Uterus (tissue), 4 donors: ENCODE measurements around the gene RHBDD3. TPM values are rescaled to one million over a fixed set of nuclear protein-coding genes. Genes with fewer than 3 reads are reported as not detected.

Experiments used
- DNase-seq, 2 donors: peaks; one replicate each; pipeline ENCODE4 v3.0.0-alpha.2; 2019 to 2020
- H3K27ac ChIP-seq, 2 donors: fragments of 200-600 bp; sonication (generic); 1 replicate in 1 of 2; 2 replicates in 1 of 2; pipeline ENCODE4 v1.5.1; 2016 to 2018
- H3K27me3 ChIP-seq, 2 donors: fragments of 200-600 bp; sonication (generic); one replicate each; pipeline ENCODE4 v1.5.1; 2018 to 2019; ENCODE audit warnings: control low read depth in 1 of 2
- H3K36me3 ChIP-seq, 2 donors: fragments of 200-600 bp; sonication (generic); one replicate each; pipeline ENCODE4 v1.5.1; 2019; ENCODE audit warnings: control low read depth in 1 of 2
- H3K4me1 ChIP-seq, 2 donors: fragments of 200-600 bp; sonication (generic); one replicate each; pipeline ENCODE4 v1.5.1; 2018 to 2019; ENCODE audit warnings: control low read depth in 1 of 2
- H3K4me3 ChIP-seq, 2 donors: fragments of 200-600 bp; sonication (generic); 1 replicate in 1 of 2; 2 replicates in 1 of 2; pipeline ENCODE4 v1.5.1; 2018 to 2019; ENCODE audit warnings: mild to moderate bottlenecking in 1 of 2
- H3K9me3 ChIP-seq, 2 donors: fragments of 200-600 bp; sonication (generic); one replicate each; pipeline ENCODE4 v1.5.1; 2019; ENCODE audit warnings: control low read depth in 1 of 2
- CTCF ChIP-seq, 4 experiments: fragments of 200-600 bp in 2 of 4; fragments of 450-650 bp in 2 of 4; sonication (generic) in 2 of 4; IDR thresholded peaks; one replicate each; pipeline ENCODE4 v1.5.1; 2016 to 2019; ENCODE audit warnings: antibody characterized with exemption in 4 of 4, mild to moderate bottlenecking in 2 of 4, moderate library complexity in 1 of 4
- POLR2A ChIP-seq, 2 donors: fragments of 450-650 bp; IDR thresholded peaks; one replicate each; pipeline ENCODE4 v1.6.1; 2016; ENCODE audit warnings: antibody characterized with exemption in 2 of 2, mild to moderate bottlenecking in 1 of 2, moderate library complexity in 1 of 2
- intact Hi-C: fragments of 100-400 bp; cut with DNase I; formaldehyde crosslinking; loops from one replicate; pipeline ENCODE4 v1.15.1; 2023; ENCODE audit warnings: low total_unique reads
- total RNA-seq, 4 donors: library from RNA; depleted of rRNA in 3 of 4; stranded (reverse); fragments of >200 nt in 3 of 4; gene quantifications; one replicate each; pipeline versions ENCODE4 v1.1.0 to v1.2.4, GENCODE V29; 2014 to 2023
- donor health status: DM: yes; HTN: yes; CAD: no.

Gene RHBDD3
- total RNA-seq, 4 donors from 2014 or later: 6.5 to 46.6 (median 26.1) TPM

- Histone ChIP-seq H3K27ac (no peak overlapping the region), H3K4me1 (peaks cover 0 to 4% of the 10 kb centered on the region in 2 donors), H3K4me3 (no peak overlapping the region), H3K36me3 (no peaks in the 10 kb centered on the region), H3K9me3 (no peaks in the 10 kb centered on the region), H3K27me3 (no peaks in the 10 kb centered on the region)
- no peak for DNase-seq
- TF ChIP-seq POLR2A (IDR thresholded peaks at IDR 0.05) (no peak), CTCF (IDR thresholded peaks at IDR 0.05) (no peak)
- intact Hi-C loops: no loop called here
These were observed 35.1 kb upstream of the RHBDD3 start for GRCh38 chr22:29302681-29303465.

DNA sequence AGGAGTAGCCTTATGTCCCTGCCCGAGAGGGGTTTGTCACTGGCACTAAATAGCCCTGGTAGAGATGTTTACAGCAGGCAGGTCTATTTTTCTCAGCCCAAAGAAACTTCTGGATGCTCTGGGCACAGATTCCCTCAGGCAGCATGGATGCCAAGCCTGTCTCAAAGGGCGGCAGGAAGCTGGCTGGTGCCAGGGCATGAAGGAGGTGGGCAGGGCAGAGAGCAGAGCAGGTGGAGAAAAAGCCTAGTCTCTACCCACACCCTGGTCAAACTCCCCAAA lies 34.6 kb upstream of the RHBDD3 start:
- H3K27me3 ChIP-seq: no peaks in the 10 kb centered on the region
- no peaks in the 10 kb centered on the region for H3K36me3 ChIP-seq
- TF ChIP-seq CTCF (IDR thresholded peaks at IDR 0.05) (no peak), POLR2A (IDR thresholded peaks at IDR 0.05) (no peak)
- H3K4me1 ChIP-seq: no peaks in the 10 kb centered on the region
- H3K27ac ChIP-seq: no peak overlapping the region
- H3K4me3 ChIP-seq: no peak overlapping the region
- no peaks in the 10 kb centered on the region for H3K9me3 ChIP-seq
- intact Hi-C loops: no loop called here
- DNase-seq: no peak

- no peak for DNase-seq
- no peaks in the 10 kb centered on the region for H3K9me3 ChIP-seq
- H3K4me3 ChIP-seq: no peak overlapping the region
- TF ChIP-seq POLR2A (IDR thresholded peaks at IDR 0.05) (no peak), CTCF (IDR thresholded peaks at IDR 0.05) (no peak)
- no peaks in the 10 kb centered on the region for H3K27me3 ChIP-seq
- intact Hi-C loops: no loop called here
- H3K4me1 ChIP-seq: no peaks in the 10 kb centered on the region
- no peak overlapping the region for H3K27ac ChIP-seq
- H3K36me3 ChIP-seq: no peaks in the 10 kb centered on the region
These were observed 34.1 kb upstream of the RHBDD3 start for GRCh38 chr22:29301716-29302401.

DNA sequence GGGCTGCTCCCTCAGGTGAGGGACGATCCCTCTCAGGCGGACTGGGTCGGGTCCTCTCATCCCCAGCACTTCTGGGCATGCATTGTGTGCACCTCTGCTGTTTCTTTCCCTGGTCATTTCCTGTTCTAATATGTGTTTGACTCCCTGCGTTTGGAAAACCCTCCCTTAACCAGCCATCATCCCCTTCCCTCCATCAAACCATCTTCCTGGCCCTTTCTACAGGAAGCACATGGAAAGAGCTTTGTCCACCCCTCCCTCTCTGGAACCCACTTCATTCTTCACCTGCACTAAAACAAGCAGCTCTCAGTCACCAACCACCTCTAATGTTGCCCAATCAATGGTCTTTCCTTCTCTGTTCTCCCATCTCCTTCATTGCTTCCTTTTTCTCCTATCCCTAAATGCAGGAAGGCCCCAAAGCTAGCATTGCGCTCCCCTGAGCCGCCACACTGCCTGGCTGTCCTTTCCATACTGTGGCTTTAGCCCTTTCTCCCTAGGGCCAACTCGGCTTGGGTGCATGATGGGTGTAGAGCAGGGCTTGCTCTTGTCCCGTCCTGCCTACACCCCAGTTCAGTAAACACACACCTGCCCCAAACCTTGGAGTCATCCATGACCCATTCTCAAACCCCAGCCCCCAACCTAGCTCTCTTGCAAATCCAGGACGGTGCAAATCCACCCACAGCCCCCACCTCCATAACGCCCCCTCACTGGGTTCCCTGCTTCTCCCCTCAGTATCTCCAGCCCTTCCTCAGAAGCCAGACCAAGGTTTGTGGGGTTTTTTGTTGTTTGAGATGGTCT lies 33.2 kb upstream of the RHBDD3 start:
- no peak for DNase-seq
- TF ChIP-seq CTCF (IDR thresholded peaks at IDR 0.05) (no peak), POLR2A (IDR thresholded peaks at IDR 0.05) (no peak)
- intact Hi-C loops: no loop called here
- H3K27ac ChIP-seq: no peak overlapping the region
- H3K27me3 ChIP-seq: no peaks in the 10 kb centered on the region
- no peaks in the 10 kb centered on the region for H3K36me3 ChIP-seq
- H3K4me1 ChIP-seq: no peaks in the 10 kb centered on the region
- no peaks in the 10 kb centered on the region for H3K9me3 ChIP-seq
- H3K4me3 ChIP-seq: no peak overlapping the region

DNA sequence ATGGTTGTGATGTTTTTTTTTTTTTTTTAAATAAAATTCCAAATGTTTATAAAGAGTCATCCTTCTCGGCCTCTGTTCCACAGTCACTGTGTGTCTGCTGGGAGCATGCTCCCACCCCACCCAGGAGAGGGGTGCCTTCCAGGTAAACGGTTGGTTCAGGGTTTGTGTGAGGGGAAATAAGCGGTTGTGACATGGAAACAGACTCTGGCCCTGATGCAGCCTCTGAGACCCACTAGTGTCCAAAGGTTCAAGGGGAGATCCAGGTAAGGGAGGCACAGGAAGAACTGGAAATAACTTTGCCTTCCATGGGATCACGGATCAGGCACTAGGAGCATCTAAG lies 32.7 kb upstream of the RHBDD3 start:
- H3K36me3 ChIP-seq: no peaks in the 10 kb centered on the region
- TF ChIP-seq CTCF (IDR thresholded peaks at IDR 0.05): no peak
- no peak for TF ChIP-seq POLR2A (IDR thresholded peaks at IDR 0.05)
- H3K4me1 ChIP-seq: no peaks in the 10 kb centered on the region
- no peak overlapping the region for H3K27ac ChIP-seq
- intact Hi-C loops: no loop called here
- DNase-seq: no peak
- H3K4me3 ChIP-seq: no peak overlapping the region
- H3K27me3 ChIP-seq: no peaks in the 10 kb centered on the region
- H3K9me3 ChIP-seq: no peaks in the 10 kb centered on the region
